ENCODE results near the gene STIP1. TPM values are rescaled to one million over a fixed set of nuclear protein-coding genes. Genes with fewer than 3 reads are reported as not detected.

STIP1 gene
- total RNA-seq, 1 donor from 2014 or later = 206 TPM

GRCh38 chr11:64204464-64204989 is 18.6 kb downstream of the STIP1 start:
- peak; percentile 71 for TF ChIP-seq CTCF (conservative IDR thresholded peaks at IDR 0.05)
- H3K4me3 Mint-ChIP-seq = no peak overlapping the region
- peak overlapping the region; percentile 44 for H3K27ac Mint-ChIP-seq
- H3K9me3 Mint-ChIP-seq = no peaks in the 10 kb centered on the region
- peaks cover 24% of the 10 kb centered on the region for H3K36me3 Mint-ChIP-seq
- peaks cover 10% of the 10 kb centered on the region for H3K4me1 Mint-ChIP-seq (ENCODE audit: unreplicated experiment)
- no peak for DNase-seq (ENCODE audit: extremely low spot score, unreplicated experiment)
- H3K27me3 Mint-ChIP-seq = no peaks in the 10 kb centered on the region

- H3K9me3 Mint-ChIP-seq = no peaks in the 10 kb centered on the region
- peaks cover 17% of the 10 kb centered on the region for H3K36me3 Mint-ChIP-seq
- H3K4me1 Mint-ChIP-seq (ENCODE audit: unreplicated experiment) = peaks cover 10% of the 10 kb centered on the region
- H3K4me3 Mint-ChIP-seq = no peak within 1 kb of the TSS
- H3K27me3 Mint-ChIP-seq = no peaks in the 10 kb centered on the region
- no peak for DNase-seq (ENCODE audit: extremely low spot score, unreplicated experiment)
- TF ChIP-seq CTCF (conservative IDR thresholded peaks at IDR 0.05) = no peak
- H3K27ac Mint-ChIP-seq = no peak within 1 kb of the TSS
Measured at GRCh38 chr11:64206457-64207255, 20.7 kb downstream of the STIP1 start, which contains the start of gene FERMT3. FERMT3 (plus strand) TSS chr11:64206721; CDS start chr11:64207365, 644 bp downstream.

GRCh38 chr11:64207256-64208085 is 21.5 kb downstream of the STIP1 start:
- H3K27me3 Mint-ChIP-seq = no peaks in the 10 kb centered on the region
- no peak overlapping the region for H3K4me3 Mint-ChIP-seq
- no peak for DNase-seq (ENCODE audit: extremely low spot score, unreplicated experiment)
- no peaks in the 10 kb centered on the region for H3K9me3 Mint-ChIP-seq
- no peak for TF ChIP-seq CTCF (conservative IDR thresholded peaks at IDR 0.05)
- peaks cover 10% of the 10 kb centered on the region for H3K4me1 Mint-ChIP-seq (ENCODE audit: unreplicated experiment)
- H3K27ac Mint-ChIP-seq = no peak overlapping the region
- peaks cover 17% of the 10 kb centered on the region for H3K36me3 Mint-ChIP-seq

GRCh38 chr11:64208086-64208795 is 22.3 kb downstream of the STIP1 start:
- TF ChIP-seq CTCF (conservative IDR thresholded peaks at IDR 0.05) = no peak

More at GRCh38 chr11:64208086-64208795, 22.3 kb downstream of the STIP1 start:
- no peak for DNase-seq (ENCODE audit: extremely low spot score, unreplicated experiment)
- H3K36me3 Mint-ChIP-seq = peaks cover 14% of the 10 kb centered on the region
- no peak overlapping the region for H3K4me3 Mint-ChIP-seq
- no peaks in the 10 kb centered on the region for H3K27me3 Mint-ChIP-seq
- H3K4me1 Mint-ChIP-seq (ENCODE audit: unreplicated experiment) = peaks cover 10% of the 10 kb centered on the region
- H3K9me3 Mint-ChIP-seq = no peaks in the 10 kb centered on the region
- no peak overlapping the region for H3K27ac Mint-ChIP-seq

Data from type B pancreatic cell (in vitro differentiated cells).